ENCODE data around the gene CALHM2.
A peak's percentile ranks its signal among the peaks of the same experiment; 100 is the strongest.

Gene CALHM2

GRCh38 chr10:103451091-103451813 lies 918 bp downstream of the CALHM2 start:
- peak in 1 of 4 experiments; percentile 36 for DNase-seq (ENCODE audit: low read depth in 4 of 4, low spot score in 1 of 4)

- no peak for DNase-seq (ENCODE audit: low read depth in 4 of 4, low spot score in 1 of 4)
Observed at GRCh38 chr10:103450201-103450695, 1.9 kb downstream of the CALHM2 start.

- no peak for DNase-seq (ENCODE audit: low read depth in 4 of 4, low spot score in 1 of 4)
Observed at GRCh38 chr10:103449208-103450144, 2.7 kb downstream of the CALHM2 start.

- DNase-seq (ENCODE audit: low read depth in 4 of 4, low spot score in 1 of 4), result no peak
Observed at GRCh38 chr10:103448746-103449145, 3.4 kb downstream of the CALHM2 start.

- no peak for DNase-seq (ENCODE audit: low read depth in 4 of 4, low spot score in 1 of 4)
Observed at GRCh38 chr10:103447187-103447586, 5.0 kb downstream of the CALHM2 start.

GRCh38 chr10:103445767-103446567 lies 6.2 kb downstream of the CALHM2 start:
- no peak for DNase-seq (ENCODE audit: low read depth in 4 of 4, low spot score in 1 of 4)

GRCh38 chr10:103445366-103445765 lies 6.8 kb downstream of the CALHM2 start:
- no peak for DNase-seq (ENCODE audit: low read depth in 4 of 4, low spot score in 1 of 4)

GRCh38 chr10:103444478-103444877 lies 7.7 kb downstream of the CALHM2 start:
- DNase-seq (ENCODE audit: low read depth in 4 of 4, low spot score in 1 of 4), result no peak

- DNase-seq (ENCODE audit: low read depth in 4 of 4, low spot score in 1 of 4), result no peak
Observed at GRCh38 chr10:103443475-103444185, 8.5 kb downstream of the CALHM2 start.

GRCh38 chr10:103442031-103442461 lies 10.1 kb downstream of the CALHM2 start:
- no peak for DNase-seq (ENCODE audit: low read depth in 4 of 4, low spot score in 1 of 4)

GRCh38 chr10:103441611-103442010 lies 10.6 kb downstream of the CALHM2 start:
- no peak for DNase-seq (ENCODE audit: low read depth in 4 of 4, low spot score in 1 of 4)

- DNase-seq (ENCODE audit: low read depth in 4 of 4, low spot score in 1 of 4), result no peak
Observed at GRCh38 chr10:103441206-103441605, 11.0 kb downstream of the CALHM2 start.

- no peak for DNase-seq (ENCODE audit: low read depth in 4 of 4, low spot score in 1 of 4)
Observed at GRCh38 chr10:103440416-103440815, 11.8 kb downstream of the CALHM2 start.

GRCh38 chr10:103439776-103440175 lies 12.4 kb downstream of the CALHM2 start:
- DNase-seq (ENCODE audit: low read depth in 4 of 4, low spot score in 1 of 4), result no peak

GRCh38 chr10:103433858-103434257 lies 18.3 kb downstream of the CALHM2 start:
- DNase-seq (ENCODE audit: low read depth in 4 of 4, low spot score in 1 of 4), result no peak

GRCh38 chr10:103431902-103432301 lies 20.3 kb downstream of the CALHM2 start:
- no peak for DNase-seq (ENCODE audit: low read depth in 4 of 4, low spot score in 1 of 4)

- no peak for DNase-seq (ENCODE audit: low read depth in 4 of 4, low spot score in 1 of 4)
Observed at GRCh38 chr10:103429647-103430046, 22.5 kb downstream of the CALHM2 start.

GRCh38 chr10:103428989-103429643 lies 23.1 kb downstream of the CALHM2 start:
- no peak for DNase-seq (ENCODE audit: low read depth in 4 of 4, low spot score in 1 of 4)

- no peak for DNase-seq (ENCODE audit: low read depth in 4 of 4, low spot score in 1 of 4)
Observed at GRCh38 chr10:103427866-103428265, 24.3 kb downstream of the CALHM2 start.

- no peak for DNase-seq (ENCODE audit: low read depth in 4 of 4, low spot score in 1 of 4)
Observed at GRCh38 chr10:103423748-103424147, 28.4 kb downstream of the CALHM2 start.

Measured in stimulated activated CD4-positive, alpha-beta T cell treated with anti-CD3 and anti-CD28 coated beads, Interleukin-1b, Interleukin-23, amount 100 ng/mL, for 24 hours (primary cell).